Frontal cortex (tissue), 4 donors: ENCODE data around the gene CD46. TPM values are rescaled to one million over a fixed set of nuclear protein-coding genes. Genes with fewer than 3 reads are reported as not detected.
A peak's percentile ranks its signal among the peaks of the same experiment; 100 is the strongest.

Source experiments
- DNase-seq, 2 donors: peaks; one replicate each; pipeline ENCODE4 v3.0.0; 2012; ENCODE audit warnings: low spot score in 2 of 2
- FAIRE-seq: peaks from 2 replicates; lab custom pipeline; 2012; peaks lifted over from hg19 to GRCh38; lab: Jason Lieb, UNC
- total RNA-seq: library from RNA; depleted of rRNA; stranded (reverse); fragments of >200 nt; gene quantifications from one replicate; pipeline ENCODE4 v1.2.3, GENCODE V29; 2014
- donor health status: control.
- donor health status: control.
- donor health status: control.

CD46 gene
- total RNA-seq, 1 donor from 2014 or later, result 87.6 TPM

DNA sequence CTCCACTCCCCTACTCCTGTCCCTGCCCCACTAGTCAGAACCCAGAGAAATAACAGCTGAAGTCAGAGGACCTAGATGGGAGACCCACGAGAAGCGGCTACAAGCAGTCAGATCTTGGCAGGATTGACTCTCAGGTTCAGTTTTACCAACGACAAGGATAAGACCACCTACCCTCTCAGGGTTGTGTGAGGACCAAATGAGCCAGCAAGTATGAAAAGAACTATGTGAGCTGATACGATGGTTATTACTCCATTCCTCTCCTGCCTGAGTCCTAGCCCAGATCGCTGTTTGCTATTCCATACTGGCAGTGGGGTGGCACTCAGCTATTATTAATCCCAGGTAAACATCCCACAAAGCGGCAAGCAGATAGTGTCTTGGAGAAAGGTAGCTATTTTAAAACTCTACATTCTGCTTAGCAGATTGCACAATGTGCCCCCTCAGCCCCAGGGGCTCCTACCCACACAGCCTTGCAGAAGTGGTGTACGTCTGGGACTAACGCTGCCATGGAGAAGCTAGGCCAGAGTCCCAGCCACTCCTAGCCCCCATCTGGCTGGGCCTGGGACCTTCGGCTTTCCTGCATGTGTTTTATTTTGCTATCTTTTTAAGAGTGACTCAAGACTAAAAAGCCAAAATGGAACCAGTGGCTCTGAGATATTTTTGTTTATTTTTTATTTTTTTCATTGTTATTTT lies 58.9 kb downstream of the CD46 start:
- no peak for FAIRE-seq
- DNase-seq, result no peak

DNA sequence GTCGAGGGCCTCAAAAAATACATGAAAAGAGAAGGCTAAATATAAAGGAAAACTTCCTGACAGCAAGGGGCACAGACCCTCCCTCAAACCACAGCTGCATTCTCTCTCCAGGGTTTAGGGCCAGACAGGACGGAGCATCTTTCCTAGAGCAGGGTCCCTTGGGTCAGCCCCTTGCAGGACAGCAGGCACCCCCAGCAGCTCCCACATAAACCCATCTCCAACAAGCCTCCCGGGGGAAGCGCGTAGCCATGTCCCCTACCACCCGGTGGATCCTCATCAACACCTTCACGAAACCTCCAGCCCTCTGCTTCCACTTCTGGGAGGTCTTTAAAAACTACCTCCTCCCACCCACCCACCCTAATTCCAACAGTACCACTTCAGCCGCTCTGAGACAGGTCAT lies 59.5 kb downstream of the CD46 start:
- DNase-seq (no peak), FAIRE-seq (no peak)

DNA sequence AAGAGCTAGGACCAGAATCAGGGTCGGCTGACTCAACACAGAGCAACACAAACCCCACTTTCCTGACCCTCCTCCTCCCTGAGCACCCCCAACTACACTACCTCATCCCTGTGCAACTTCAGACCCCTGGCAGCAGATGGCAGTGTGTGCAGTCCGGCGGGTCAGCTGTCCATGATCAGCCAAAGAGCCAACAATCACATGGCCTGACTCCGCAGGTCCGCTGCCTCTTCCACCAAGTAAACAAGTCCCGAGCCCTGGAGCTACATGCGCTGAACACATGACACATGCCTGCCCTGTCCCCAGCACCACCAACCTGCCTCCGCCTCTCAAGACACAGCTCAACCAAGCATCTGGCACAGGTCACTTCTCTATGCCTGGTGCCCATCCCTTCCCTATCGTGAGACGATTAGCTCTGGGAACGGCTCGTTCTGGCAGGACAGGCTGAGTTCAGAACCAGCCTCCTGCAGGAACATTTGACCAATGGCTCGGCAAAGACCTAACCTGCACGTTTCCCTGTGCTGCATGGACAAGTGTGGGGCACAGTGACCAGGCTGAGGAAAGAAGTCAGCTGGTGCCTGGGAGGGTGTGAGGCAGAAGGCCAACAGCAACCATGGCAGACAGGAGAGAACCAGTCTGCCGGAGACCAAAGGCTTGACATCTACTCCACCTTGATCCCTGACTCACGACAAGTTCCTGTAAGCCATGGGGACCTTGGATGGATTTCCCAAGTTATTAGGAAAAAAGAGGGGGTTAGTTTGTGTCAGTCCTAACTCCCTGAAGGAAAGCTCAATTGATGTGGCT lies 60.3 kb downstream of the CD46 start:
- no peak for FAIRE-seq
- DNase-seq, result peak; percentile 59 to 69

DNA sequence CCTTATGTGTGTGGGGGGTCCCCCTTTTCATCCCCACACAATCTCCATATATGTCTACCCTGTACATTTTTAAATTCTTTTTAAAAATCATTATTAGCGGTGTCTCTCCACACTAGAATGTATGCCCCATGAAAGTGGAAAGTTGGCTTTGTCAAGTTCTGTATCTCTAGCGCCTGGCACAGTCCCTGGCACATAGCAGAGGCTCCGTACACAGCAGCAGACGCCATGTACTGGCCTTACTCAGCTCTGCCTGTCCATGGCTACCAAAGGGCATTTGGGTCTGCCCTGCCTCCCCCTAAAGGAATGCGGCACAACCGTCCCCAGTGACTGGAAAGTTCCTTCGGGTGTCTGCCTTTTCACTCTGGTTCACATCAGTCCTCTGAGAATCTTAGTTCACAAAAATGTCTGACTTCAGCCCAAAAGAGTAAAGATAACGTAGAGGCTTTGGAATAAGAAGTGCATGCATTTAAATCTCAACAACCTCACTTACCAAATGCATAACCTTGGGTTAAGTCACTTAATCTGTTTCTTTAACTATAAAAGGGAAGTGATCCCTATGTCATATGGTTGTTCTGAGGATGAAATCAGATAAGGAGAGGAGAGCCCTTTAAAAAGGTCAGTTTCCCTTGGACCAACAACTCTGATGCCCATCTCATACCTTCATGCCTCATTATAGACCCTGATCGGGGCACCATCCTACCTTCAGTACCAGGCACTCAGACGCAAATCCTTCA lies 61.1 kb downstream of the CD46 start:
- no peak for FAIRE-seq
- no peak for DNase-seq

DNA sequence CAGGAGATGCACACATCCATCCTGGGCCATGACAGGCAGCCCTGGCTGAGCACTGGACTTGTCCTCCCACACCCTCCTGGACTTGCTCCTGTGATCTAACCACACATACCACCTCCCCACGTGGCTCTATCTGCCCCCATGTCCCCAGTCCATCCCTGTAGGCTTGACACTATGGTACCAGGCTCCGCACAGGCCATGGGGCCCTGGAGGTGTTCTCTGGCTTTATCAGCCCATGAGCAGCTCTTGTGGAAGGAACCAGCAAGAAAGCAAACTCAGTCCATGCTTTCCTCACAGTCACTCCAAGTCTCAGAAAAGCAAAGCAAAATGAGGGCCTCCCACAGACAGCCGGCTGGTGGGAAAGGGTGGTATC lies 61.6 kb downstream of the CD46 start:
- no peak for DNase-seq
- no peak for FAIRE-seq

DNA sequence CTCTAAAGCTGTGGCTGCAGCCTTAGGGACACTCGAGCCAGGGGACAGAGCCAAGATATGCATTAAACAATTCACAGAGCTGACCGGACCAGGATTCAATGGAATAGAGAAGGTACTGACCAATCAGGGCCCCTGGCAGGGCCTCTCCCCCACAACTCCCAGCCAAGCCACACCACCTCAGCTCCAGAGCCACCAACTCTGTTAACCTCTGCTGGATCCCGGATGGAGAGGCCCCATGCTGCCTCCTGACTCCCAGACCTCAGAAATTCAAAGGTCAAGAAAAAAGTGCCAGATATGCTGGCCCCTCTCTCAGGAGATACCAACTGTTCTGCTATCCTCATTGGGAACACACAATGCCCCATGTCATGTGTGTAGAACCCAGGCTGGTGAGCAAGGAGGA lies 62.1 kb downstream of the CD46 start:
- no peak for FAIRE-seq
- DNase-seq, result no peak

DNA sequence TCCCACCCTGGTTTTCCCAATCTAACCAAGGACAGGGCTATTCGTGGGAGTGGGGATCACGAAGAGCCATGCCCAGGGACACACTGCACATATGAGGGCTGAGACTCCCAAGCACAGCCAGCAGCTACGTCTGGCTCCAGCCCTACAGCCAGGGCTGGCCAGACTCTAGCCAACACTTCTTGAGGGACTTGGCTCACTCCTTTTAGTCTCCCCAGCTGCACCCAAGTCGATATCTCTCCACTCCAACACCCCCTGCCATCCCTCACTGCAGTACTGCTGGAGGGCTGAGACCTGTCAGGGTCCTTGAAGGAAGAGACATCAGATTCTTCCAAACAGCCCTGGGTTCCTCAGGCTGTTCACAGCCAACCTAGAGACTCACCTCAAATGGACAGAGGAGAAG lies 62.6 kb downstream of the CD46 start:
- DNase-seq, result no peak
- FAIRE-seq, result no peak

DNA sequence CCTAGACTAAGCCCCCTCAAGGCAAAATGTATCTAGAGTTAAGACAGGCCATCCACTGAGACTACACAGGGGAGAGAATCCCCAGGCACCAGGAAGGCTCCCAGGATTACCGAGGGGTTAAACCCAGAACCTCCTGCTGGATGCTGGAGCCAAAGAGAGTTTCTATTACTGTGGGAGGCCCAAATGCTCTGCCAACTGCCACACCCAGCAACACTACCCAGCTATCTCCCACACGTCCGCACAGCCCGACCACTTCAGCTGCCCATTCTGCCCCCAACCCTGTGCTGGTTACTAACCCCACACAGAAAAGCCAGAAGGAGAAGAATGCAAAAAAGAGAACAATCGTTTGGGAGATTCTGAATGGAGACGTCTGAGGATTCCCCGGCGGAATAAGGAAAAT lies 63.6 kb downstream of the CD46 start:
- no peak for FAIRE-seq

DNA sequence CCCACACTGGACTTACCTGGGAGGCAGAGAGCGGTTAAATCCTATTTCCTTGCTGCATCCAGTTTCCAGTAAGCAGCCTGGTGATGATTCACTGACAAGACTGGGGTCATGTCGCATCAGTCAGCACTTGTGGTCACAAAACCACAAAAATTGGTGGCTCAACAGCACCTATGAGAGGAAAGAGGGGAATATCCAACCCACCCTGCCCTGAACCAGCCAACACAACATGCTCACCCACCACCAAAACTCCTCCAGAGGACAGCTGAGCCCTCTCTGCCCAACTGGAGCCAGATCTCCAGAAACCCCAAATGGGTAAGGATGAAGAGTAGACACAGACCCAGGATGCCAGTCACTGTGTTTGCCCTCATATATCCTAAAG lies 64.0 kb downstream of the CD46 start:
- DNase-seq, result no peak
- FAIRE-seq, result no peak

More for the DNA sequence above, 63.6 kb downstream of the CD46 start:
- DNase-seq, result no peak

DNA sequence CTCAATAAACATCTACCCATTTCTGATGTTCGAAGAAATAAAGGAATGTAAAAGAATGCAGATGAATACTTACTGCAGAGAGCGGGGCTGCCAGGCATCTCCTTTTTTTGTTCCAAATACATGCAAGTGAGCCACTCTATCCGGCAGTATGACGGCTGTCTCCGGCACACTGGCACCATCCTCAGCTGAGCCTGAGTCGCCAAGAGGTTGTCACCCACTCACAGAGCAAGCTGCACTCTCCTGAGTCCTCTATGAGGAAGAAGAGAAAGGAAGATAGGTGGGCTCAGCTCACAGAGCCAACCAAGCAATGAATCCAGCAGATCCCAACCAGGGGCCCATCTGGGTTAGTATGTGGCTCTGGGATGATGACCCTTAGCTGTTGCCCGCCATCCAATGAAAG lies 65.3 kb downstream of the CD46 start:
- FAIRE-seq (no peak), DNase-seq (no peak)

DNA sequence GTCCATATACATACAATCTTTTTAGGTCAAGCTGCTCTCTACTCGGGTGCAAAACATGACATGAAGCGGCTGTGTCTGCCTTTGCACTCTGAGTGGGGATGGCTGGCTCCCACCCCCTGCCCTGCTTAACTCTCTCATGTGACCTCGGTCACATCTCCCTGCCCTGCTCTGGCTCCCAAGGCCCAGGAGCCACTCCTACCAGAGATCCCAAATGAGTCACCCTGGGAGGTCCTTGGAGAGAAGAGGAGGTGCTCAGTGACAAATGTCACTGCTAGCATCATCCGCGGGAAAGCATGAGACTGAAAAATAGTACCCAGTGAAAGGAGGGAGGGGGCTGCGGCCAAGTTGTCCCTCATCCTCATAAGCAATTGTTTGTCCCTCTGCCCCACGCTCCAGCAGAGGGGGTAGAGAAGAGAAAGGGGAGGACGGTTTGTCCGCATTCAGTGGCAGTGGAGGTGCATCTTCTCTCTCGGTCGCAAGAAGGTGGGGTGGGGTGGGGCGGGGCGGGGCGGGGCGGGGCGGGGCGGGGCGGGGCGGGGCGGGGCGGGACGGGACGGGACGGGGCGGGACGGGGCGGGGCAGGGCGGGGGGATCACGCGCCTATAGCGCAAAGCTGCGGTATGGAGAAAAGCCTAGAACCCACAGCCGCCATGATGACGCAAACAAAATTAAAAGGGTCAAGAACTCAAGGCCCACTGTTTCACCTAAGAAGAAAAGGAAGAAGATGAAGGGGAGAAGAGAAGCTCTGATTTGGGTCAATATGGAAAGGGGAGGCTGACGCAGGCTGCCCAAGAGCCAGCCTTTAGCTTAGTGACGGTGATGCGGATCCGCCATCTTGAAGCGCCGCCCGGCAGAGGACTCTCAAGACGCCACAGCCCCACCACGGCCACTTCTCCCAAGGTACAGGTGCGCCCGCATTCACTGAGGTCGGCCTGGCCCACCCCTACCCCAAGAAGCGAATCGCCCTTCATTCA lies 66.2 kb downstream of the CD46 start:
- DNase-seq, result no peak
- FAIRE-seq, result no peak

DNA sequence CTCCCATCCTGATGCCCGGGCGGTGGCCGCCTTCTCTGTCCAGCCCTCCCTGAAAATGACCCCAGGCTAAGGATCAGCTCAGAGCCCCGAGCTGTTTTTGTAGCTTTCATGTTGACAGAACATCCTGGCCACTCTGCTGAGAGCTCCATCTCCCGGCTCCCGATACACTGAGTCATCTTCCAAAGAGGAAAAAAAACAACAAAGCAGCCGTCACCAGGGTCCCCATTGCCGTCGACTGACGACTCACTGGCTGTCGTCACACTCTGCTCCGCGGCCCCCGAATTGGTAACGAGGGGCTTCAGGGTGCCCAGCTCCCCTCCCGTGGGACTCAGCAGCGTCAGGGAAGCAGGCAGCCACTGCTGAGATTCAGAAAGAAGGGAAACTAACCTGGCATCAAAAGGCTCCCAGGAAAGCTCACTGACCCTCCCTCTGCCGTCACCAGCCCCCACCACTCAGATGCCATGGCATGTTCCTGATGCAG lies 67.2 kb downstream of the CD46 start:
- FAIRE-seq (no peak), DNase-seq (peak; percentile 45 to 69)

DNA sequence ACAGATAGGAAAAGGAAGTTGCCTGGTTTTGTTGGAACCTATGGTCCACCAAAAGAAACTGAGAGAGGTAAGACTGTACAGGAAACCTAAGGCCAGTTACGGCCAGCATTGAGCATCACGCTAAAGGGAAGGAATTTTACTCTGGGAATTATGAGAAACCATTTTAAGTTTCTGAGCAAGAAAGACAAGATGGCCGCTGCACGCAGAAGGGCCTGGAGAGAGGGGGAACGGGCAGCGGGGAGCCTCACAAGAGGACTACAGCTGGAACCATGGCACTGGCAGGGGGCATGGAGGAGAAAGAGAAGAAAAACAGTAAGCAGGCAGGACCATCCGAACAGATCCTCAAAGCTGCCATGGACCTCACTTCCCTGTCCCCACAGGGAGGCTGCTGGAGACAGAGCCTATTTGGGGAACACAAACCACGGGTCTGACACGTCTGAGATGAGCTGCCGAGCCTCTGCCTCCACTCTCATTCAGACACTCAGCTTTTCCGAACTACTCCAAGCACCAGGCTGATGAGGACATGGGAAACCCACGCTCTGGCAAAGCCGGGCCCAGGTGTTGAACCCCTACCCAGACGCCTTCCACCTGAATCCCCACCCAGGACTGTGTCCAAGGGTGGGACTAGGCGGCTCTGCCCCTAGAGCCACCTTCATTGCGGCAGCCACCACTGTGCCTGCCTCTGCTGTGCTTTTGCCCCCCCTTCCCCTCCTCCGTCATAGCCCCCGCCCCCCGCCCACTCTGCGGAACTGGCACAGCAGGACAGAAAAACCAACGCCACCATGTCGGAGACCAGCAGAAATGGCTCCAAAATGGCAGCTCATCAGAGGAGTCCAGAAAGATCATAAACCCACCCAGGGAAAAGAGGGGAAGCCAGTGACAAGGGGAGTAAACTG lies 69.0 kb downstream of the CD46 start:
- DNase-seq, result peak in 1 of 2 donors; percentile 42
- FAIRE-seq, result no peak

DNA sequence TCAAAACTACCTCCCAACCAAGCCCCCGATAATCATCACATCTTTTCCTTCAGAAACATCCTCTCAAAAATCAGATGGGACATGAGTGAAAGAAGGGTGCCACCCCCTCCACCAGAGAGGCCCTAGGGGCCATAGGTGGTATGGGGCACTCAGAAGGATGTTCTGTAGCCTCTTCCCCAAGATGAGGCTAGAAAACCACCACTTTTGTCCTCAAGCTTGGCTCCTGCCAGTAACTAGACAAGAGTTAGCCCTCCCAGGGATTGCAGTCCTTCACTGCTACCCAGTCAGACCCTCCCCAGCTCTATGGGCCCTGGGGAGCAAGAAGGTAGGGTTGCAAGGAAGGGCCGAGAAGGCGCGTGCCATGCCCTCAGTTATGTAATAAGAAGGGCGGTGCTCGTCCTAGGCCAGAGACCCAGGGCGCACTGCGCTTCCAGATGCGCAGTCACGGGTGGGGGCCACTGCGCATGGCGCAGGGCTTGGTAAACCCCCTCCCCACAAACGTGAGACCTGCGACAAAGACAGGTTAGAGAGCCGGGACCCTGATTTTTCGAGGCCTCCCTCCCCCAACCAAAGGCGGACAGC lies 69.7 kb downstream of the CD46 start:
- DNase-seq, result no peak
- FAIRE-seq, result no peak

DNA sequence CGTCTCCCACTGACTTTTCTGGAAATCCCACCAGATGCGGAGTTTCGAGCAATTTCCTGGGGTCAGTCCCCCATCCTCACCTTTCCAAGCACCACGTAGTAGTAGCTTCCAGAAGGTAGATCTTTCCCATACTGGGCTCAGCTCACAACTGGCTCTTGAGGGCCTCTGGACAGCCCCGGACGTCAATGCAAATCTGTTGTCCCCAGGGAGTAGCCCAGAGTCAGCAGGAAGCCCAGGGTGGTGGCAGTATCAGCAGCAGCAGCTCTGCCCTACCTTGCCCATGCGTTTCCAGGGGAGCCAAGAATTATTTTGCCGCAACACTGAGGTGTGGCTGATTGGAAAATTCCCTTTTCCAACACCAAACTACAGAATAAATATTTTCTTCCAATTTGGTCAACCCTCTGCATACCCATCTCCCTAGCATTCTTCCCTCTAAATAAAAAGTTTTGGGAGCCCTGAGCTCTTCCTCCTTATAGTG lies 70.3 kb downstream of the CD46 start:
- FAIRE-seq (no peak), DNase-seq (no peak)

DNA sequence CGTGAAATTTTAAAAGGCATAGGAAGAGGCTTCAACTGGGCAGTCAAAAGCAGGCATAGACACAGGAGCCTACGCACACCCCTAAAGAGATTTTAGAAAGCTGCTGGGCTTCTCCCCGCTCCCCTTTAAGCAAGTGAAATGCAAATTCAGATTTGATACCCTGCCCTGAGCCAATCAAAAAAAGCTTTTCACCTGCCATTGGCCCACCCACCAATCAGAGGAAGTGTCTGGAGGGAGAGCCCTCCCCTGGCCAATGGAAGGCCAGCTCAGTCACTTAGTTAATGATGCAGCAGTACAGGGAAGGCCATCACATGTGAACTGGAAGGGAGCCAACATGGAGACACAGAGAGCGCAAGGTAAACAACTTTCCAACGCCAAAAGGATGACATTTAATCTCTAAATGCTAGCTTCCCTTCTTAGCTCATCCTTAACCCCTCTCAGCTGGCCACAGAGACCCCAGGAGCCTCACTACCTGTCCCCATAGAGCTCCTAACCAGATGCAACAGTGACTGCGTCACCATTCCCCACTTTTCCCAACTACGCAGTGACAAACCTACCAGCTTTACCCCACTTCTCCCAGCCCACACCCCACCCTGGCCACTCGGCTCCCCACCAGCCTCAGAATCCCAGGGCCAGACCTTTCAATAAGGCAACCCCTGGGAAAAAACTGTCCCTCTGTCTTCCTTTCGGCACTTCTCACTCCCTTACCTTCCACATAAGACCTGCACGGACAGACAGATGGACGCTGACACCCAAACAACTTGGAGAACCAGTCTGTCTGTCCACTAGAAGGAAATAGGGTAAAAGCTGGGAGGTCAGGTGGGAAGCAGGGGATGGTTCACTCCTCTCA lies 71.0 kb downstream of the CD46 start:
- FAIRE-seq, result peak; percentile 71

DNA sequence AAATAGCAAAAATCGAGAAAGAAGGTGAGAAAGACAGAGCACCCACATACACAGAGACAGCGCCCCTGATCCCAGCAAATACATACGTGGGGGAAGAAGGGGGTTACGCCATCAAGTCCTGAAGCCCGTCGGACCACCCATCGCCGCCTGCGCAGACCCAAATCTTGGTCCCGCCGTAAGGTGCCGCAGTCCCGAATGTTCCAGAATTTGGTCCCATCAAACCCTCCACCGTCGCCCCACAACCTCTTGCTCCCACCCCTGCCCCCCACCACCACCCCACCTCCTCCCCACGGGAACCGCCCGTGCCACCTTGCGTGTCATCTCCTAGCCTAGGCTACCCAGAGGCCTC lies 71.7 kb downstream of the CD46 start:
- no peak for DNase-seq
- no peak for FAIRE-seq

More for the DNA sequence above, 71.0 kb downstream of the CD46 start:
- DNase-seq, result peak; percentile 89 to 92
